Measurements from ENCODE around the gene OR52E2.
"Not testable (repeated sequence)": the region's sequence is repeated elsewhere in the genome, so short reads cannot be mapped to it uniquely, and the experiment has no call there.

OR52E2 gene

GRCh38 chr11:5059391-5059790 is at the start of gene OR52E2:
Gene OR52E2, minus strand, starts transcription at chr11:5059627. Its CDS starts 0 bp downstream, at chr11:5059627.
- no peak for DNase-seq

GRCh38 chr11:5107285-5107684 is 47.9 kb upstream of the OR52E2 start:
- peak; percentile 14 for DNase-seq

GRCh38 chr11:5103066-5103465 is 43.6 kb upstream of the OR52E2 start:
- no peak for DNase-seq

- no peak for DNase-seq
These were observed 42.8 kb upstream of the OR52E2 start for GRCh38 chr11:5102246-5102645.

GRCh38 chr11:5096011-5096410 is 36.6 kb upstream of the OR52E2 start:
- DNase-seq = no peak

GRCh38 chr11:5092821-5093585 is 33.6 kb upstream of the OR52E2 start:
- no peak for DNase-seq

GRCh38 chr11:5090668-5091067 is 31.2 kb upstream of the OR52E2 start:
- DNase-seq = no peak

GRCh38 chr11:5088556-5088955 is 29.1 kb upstream of the OR52E2 start:
- DNase-seq = peak; percentile 30

GRCh38 chr11:5083602-5084001 is 24.2 kb upstream of the OR52E2 start:
- no peak for DNase-seq

GRCh38 chr11:5081405-5081804 is 22.0 kb upstream of the OR52E2 start:
- no peak for DNase-seq

- DNase-seq = peak; percentile 6
These were observed 12.4 kb upstream of the OR52E2 start for GRCh38 chr11:5071799-5072198.

- no peak for DNase-seq
These were observed 9.8 kb upstream of the OR52E2 start, which contains the start of gene OR52E1 for GRCh38 chr11:5069272-5069671. Gene OR52E1, plus strand, starts transcription at chr11:5069572.

GRCh38 chr11:5065027-5065426 is 5.6 kb upstream of the OR52E2 start:
- no peak for DNase-seq

GRCh38 chr11:5058679-5059078 is 748 bp downstream of the OR52E2 start:
- not testable (repeated sequence) for DNase-seq

- no peak for DNase-seq
These were observed 12.6 kb downstream of the OR52E2 start for GRCh38 chr11:5046754-5047330.

- DNase-seq = no peak
These were observed 13.2 kb downstream of the OR52E2 start, which contains the start of gene OR52J3 for GRCh38 chr11:5046226-5046625. Gene OR52J3, plus strand, starts transcription at chr11:5046526. Its CDS starts 0 bp downstream, at chr11:5046526.

GRCh38 chr11:5043380-5043779 is 16.0 kb downstream of the OR52E2 start:
- no peak for DNase-seq

GRCh38 chr11:5042091-5042490 is 17.3 kb downstream of the OR52E2 start:
- DNase-seq = no peak

GRCh38 chr11:5040876-5041275 is 18.6 kb downstream of the OR52E2 start:
- no peak for DNase-seq

- DNase-seq = no peak
These were observed 21.1 kb downstream of the OR52E2 start for GRCh38 chr11:5038341-5038740.

- no peak for DNase-seq
These were observed 21.5 kb downstream of the OR52E2 start for GRCh38 chr11:5037926-5038325.

- no peak for DNase-seq
These were observed 22.8 kb downstream of the OR52E2 start for GRCh38 chr11:5036669-5037068.

GRCh38 chr11:5021996-5022395 is 37.4 kb downstream of the OR52E2 start:
- DNase-seq = no peak

- DNase-seq = no peak
These were observed 46.4 kb downstream of the OR52E2 start for GRCh38 chr11:5013012-5013411.

- DNase-seq = no peak
These were observed 48.2 kb downstream of the OR52E2 start for GRCh38 chr11:5011254-5011653.
